Measurements from ENCODE around the gene FGD5.

FGD5 gene

GRCh38 chr3:14948609-14949038, 129.9 kb downstream of the FGD5 start:
- H3K4me2 ChIP-seq (ENCODE audit: insufficient read depth, low read length, poor library complexity, severe bottlenecking), result peak overlapping the region; percentile 63
- no peak overlapping the region for H2AK5ac ChIP-seq (ENCODE audit: low read depth, low read length)
- no peak overlapping the region for H4K91ac ChIP-seq (ENCODE audit: low read depth, low read length, poor library complexity)
- H2BK15ac ChIP-seq (ENCODE audit: low read length), result no peak overlapping the region
- peak overlapping the region; percentile 52 for H3K27ac ChIP-seq (replicated peaks; ENCODE audit: low read length)
- no peaks in the 10 kb centered on the region for H3K9me3 ChIP-seq (replicated peaks in 1 of 2; ENCODE audit: control insufficient read depth in 2 of 2, insufficient read depth in 1 of 2, low read depth in 1 of 2, low read length in 2 of 2)
- H3K79me1 ChIP-seq (ENCODE audit: low read depth, low read length), result peaks cover 4% of the 10 kb centered on the region
- H2BK120ac ChIP-seq (ENCODE audit: low read depth, low read length), result no peak overlapping the region
- H2BK5ac ChIP-seq (ENCODE audit: low read length), result no peak overlapping the region
- no peaks in the 10 kb centered on the region for H3K27me3 ChIP-seq (ENCODE audit: control insufficient read depth in 3 of 3, insufficient read depth in 3 of 3, low read depth in 1 of 3, low read length in 3 of 3)
- H4K8ac ChIP-seq (ENCODE audit: low read depth, low read length), result no peak overlapping the region
- H3K14ac ChIP-seq (ENCODE audit: low read length), result no peak overlapping the region
- no peak overlapping the region for H2BK12ac ChIP-seq (ENCODE audit: low read length)
- H3K36me3 ChIP-seq (replicated peaks in 1 of 2; ENCODE audit: control insufficient read depth in 2 of 2, insufficient read depth in 2 of 2, low read length in 2 of 2), result peaks cover 6 to 62% of the 10 kb centered on the region in 2 donors
- H3K4me3 ChIP-seq (ENCODE audit: low read length in 2 of 2), result peak overlapping the region; percentile 67 to 79
- H3K18ac ChIP-seq (ENCODE audit: low read length), result peak overlapping the region; percentile 38
- no peak for DNase-seq (ENCODE audit: low spot score)
- H3K9ac ChIP-seq (ENCODE audit: low read depth, low read length, poor library complexity), result no peak overlapping the region
- peak overlapping the region; percentile 84 for H2AFZ ChIP-seq (ENCODE audit: low read length)
- H3K23ac ChIP-seq (ENCODE audit: low read depth, low read length, poor library complexity), result peak overlapping the region; percentile 29
- WGBS, 2 donors (ENCODE audit: extremely low coverage in 2 of 2, insufficient read length in 2 of 2, insufficient replicate concordance in 1 of 2), result no CpG with 5 or more reads among the region's 26 CpGs
- H3K4ac ChIP-seq (ENCODE audit: low read length), result no peak overlapping the region
- peaks cover 5 to 6% of the 10 kb centered on the region in 2 donors for H3K4me1 ChIP-seq (ENCODE audit: control insufficient read depth in 2 of 2, insufficient read depth in 1 of 2, low read depth in 1 of 2, low read length in 2 of 2)

- Histone ChIP-seq H3K23ac (ENCODE audit: low read depth, low read length, poor library complexity) (no peak overlapping the region), H3K4me3 (ENCODE audit: low read length in 2 of 2) (peak overlapping the region; percentile 67 to 79), H2BK15ac (ENCODE audit: low read length) (no peak overlapping the region), H2BK12ac (ENCODE audit: low read length) (no peak overlapping the region), H3K9ac (ENCODE audit: low read depth, low read length, poor library complexity) (no peak overlapping the region), H2BK120ac (ENCODE audit: low read depth, low read length) (no peak overlapping the region), H3K36me3 (replicated peaks in 1 of 2; ENCODE audit: control insufficient read depth in 2 of 2, insufficient read depth in 2 of 2, low read length in 2 of 2) (peaks cover 6 to 57% of the 10 kb centered on the region in 2 donors), H2BK5ac (ENCODE audit: low read length) (no peak overlapping the region), H4K91ac (ENCODE audit: low read depth, low read length, poor library complexity) (no peak overlapping the region), H3K18ac (ENCODE audit: low read length) (no peak overlapping the region), H3K4me2 (ENCODE audit: insufficient read depth, low read length, poor library complexity, severe bottlenecking) (peak overlapping the region; percentile 63), H3K14ac (ENCODE audit: low read length) (no peak overlapping the region), H3K27me3 (ENCODE audit: control insufficient read depth in 3 of 3, insufficient read depth in 3 of 3, low read depth in 1 of 3, low read length in 3 of 3) (no peaks in the 10 kb centered on the region), H3K27ac (replicated peaks; ENCODE audit: low read length) (peak overlapping the region; percentile 52), H3K4ac (ENCODE audit: low read length) (no peak overlapping the region), H2AFZ (ENCODE audit: low read length) (peak overlapping the region; percentile 84), H3K4me1 (ENCODE audit: control insufficient read depth in 2 of 2, insufficient read depth in 1 of 2, low read depth in 1 of 2, low read length in 2 of 2) (peaks cover 5 to 6% of the 10 kb centered on the region in 2 donors), H3K9me3 (replicated peaks in 1 of 2; ENCODE audit: control insufficient read depth in 2 of 2, insufficient read depth in 1 of 2, low read depth in 1 of 2, low read length in 2 of 2) (no peaks in the 10 kb centered on the region), H3K79me1 (ENCODE audit: low read depth, low read length) (peaks cover 4% of the 10 kb centered on the region), H2AK5ac (ENCODE audit: low read depth, low read length) (peak overlapping the region; percentile 14), H4K8ac (ENCODE audit: low read depth, low read length) (no peak overlapping the region)
- no peak for DNase-seq (ENCODE audit: low spot score)
- no CpG with 5 or more reads among the region's 5 CpGs for WGBS, 2 donors (ENCODE audit: extremely low coverage in 2 of 2, insufficient read length in 2 of 2, insufficient replicate concordance in 1 of 2)
Observed at GRCh38 chr3:14949126-14949525, 130.4 kb downstream of the FGD5 start.

GRCh38 chr3:14950274-14950673, 131.5 kb downstream of the FGD5 start:
- H3K18ac ChIP-seq (ENCODE audit: low read length), result no peak overlapping the region
- H4K8ac ChIP-seq (ENCODE audit: low read depth, low read length), result no peak overlapping the region
- no peak overlapping the region for H3K4me3 ChIP-seq (ENCODE audit: low read length in 2 of 2)
- H2AFZ ChIP-seq (ENCODE audit: low read length), result no peak overlapping the region
- no peak overlapping the region for H2AK5ac ChIP-seq (ENCODE audit: low read depth, low read length)
- no peak overlapping the region for H3K4ac ChIP-seq (ENCODE audit: low read length)
- no peak overlapping the region for H3K23ac ChIP-seq (ENCODE audit: low read depth, low read length, poor library complexity)
- no peak overlapping the region for H2BK5ac ChIP-seq (ENCODE audit: low read length)
- no peak overlapping the region for H2BK12ac ChIP-seq (ENCODE audit: low read length)
- H3K4me1 ChIP-seq (ENCODE audit: control insufficient read depth in 2 of 2, insufficient read depth in 1 of 2, low read depth in 1 of 2, low read length in 2 of 2), result peaks cover 5 to 6% of the 10 kb centered on the region in 2 donors
- H2BK120ac ChIP-seq (ENCODE audit: low read depth, low read length), result no peak overlapping the region
- WGBS, 2 donors (ENCODE audit: extremely low coverage in 2 of 2, insufficient read length in 2 of 2, insufficient replicate concordance in 1 of 2), result no CpG with 5 or more reads among the region's 2 CpGs
- no peak overlapping the region for H3K14ac ChIP-seq (ENCODE audit: low read length)
- no peak overlapping the region for H3K27ac ChIP-seq (replicated peaks; ENCODE audit: low read length)
- DNase-seq (ENCODE audit: low spot score), result no peak
- H3K9me3 ChIP-seq (replicated peaks in 1 of 2; ENCODE audit: control insufficient read depth in 2 of 2, insufficient read depth in 1 of 2, low read depth in 1 of 2, low read length in 2 of 2), result no peaks in the 10 kb centered on the region
- no peaks in the 10 kb centered on the region for H3K27me3 ChIP-seq (ENCODE audit: control insufficient read depth in 3 of 3, insufficient read depth in 3 of 3, low read depth in 1 of 3, low read length in 3 of 3)
- H2BK15ac ChIP-seq (ENCODE audit: low read length), result no peak overlapping the region
- peaks cover 4% of the 10 kb centered on the region for H3K79me1 ChIP-seq (ENCODE audit: low read depth, low read length)
- no peak overlapping the region for H3K4me2 ChIP-seq (ENCODE audit: insufficient read depth, low read length, poor library complexity, severe bottlenecking)
- H3K9ac ChIP-seq (ENCODE audit: low read depth, low read length, poor library complexity), result no peak overlapping the region
- no peak overlapping the region for H4K91ac ChIP-seq (ENCODE audit: low read depth, low read length, poor library complexity)
- H3K36me3 ChIP-seq (replicated peaks in 1 of 2; ENCODE audit: control insufficient read depth in 2 of 2, insufficient read depth in 2 of 2, low read length in 2 of 2), result peaks cover 4 to 46% of the 10 kb centered on the region in 2 donors

DNA sequence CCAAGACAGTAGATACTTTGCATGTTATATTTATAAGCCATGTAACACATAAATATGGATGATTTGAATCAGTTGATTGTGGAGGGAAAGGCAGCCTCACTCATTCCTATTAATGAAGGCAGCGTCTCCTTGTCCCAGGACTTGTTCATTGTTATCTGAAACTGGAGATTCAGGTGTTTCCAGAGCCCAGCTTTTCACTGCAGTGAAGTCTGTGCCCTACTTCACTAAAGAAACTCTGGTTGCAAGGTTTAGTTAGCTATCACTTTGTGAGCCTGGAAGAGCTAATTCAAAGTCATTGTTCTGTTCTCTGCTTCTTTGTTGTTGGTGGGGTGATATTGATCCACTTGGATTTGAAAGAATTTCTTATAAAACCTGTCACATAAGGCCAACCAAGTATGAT, 138.4 kb downstream of the FGD5 start:
- Histone ChIP-seq H3K9ac (ENCODE audit: low read depth, low read length, poor library complexity) (no peak overlapping the region), H3K27ac (replicated peaks; ENCODE audit: low read length) (no peak overlapping the region), H3K14ac (ENCODE audit: low read length) (no peak overlapping the region), H3K79me1 (ENCODE audit: low read depth, low read length) (no peaks in the 10 kb centered on the region), H4K91ac (ENCODE audit: low read depth, low read length, poor library complexity) (no peak overlapping the region), H3K4ac (ENCODE audit: low read length) (no peak overlapping the region), H4K8ac (ENCODE audit: low read depth, low read length) (no peak overlapping the region), H2BK12ac (ENCODE audit: low read length) (no peak overlapping the region), H2AK5ac (ENCODE audit: low read depth, low read length) (no peak overlapping the region), H3K4me1 (ENCODE audit: control insufficient read depth in 2 of 2, insufficient read depth in 1 of 2, low read depth in 1 of 2, low read length in 2 of 2) (peaks cover 0 to 5% of the 10 kb centered on the region in 2 donors), H3K9me3 (replicated peaks in 1 of 2; ENCODE audit: control insufficient read depth in 2 of 2, insufficient read depth in 1 of 2, low read depth in 1 of 2, low read length in 2 of 2) (no peaks in the 10 kb centered on the region), H3K4me2 (ENCODE audit: insufficient read depth, low read length, poor library complexity, severe bottlenecking) (no peak overlapping the region), H3K18ac (ENCODE audit: low read length) (no peak overlapping the region), H2BK15ac (ENCODE audit: low read length) (no peak overlapping the region), H2BK120ac (ENCODE audit: low read depth, low read length) (no peak overlapping the region), H2BK5ac (ENCODE audit: low read length) (no peak overlapping the region), H2AFZ (ENCODE audit: low read length) (no peak overlapping the region), H3K4me3 (ENCODE audit: low read length in 2 of 2) (no peak overlapping the region), H3K23ac (ENCODE audit: low read depth, low read length, poor library complexity) (no peak overlapping the region), H3K27me3 (ENCODE audit: control insufficient read depth in 3 of 3, insufficient read depth in 3 of 3, low read depth in 1 of 3, low read length in 3 of 3) (no peaks in the 10 kb centered on the region), H3K36me3 (replicated peaks in 1 of 2; ENCODE audit: control insufficient read depth in 2 of 2, insufficient read depth in 2 of 2, low read length in 2 of 2) (peaks cover 2 to 44% of the 10 kb centered on the region in 2 donors)
- no CpG with 5 or more reads among the region's 1 CpG for WGBS, 2 donors (ENCODE audit: extremely low coverage in 2 of 2, insufficient read length in 2 of 2, insufficient replicate concordance in 1 of 2)
- no peak for DNase-seq (ENCODE audit: low spot score)

Data from neuronal stem cell (in vitro differentiated cells).